Fibroblast of pulmonary artery (primary cell): ENCODE results near the gene METTL26.

Source experiments
- DNase-seq: peaks from one replicate; pipeline ENCODE4 v3.0.0-alpha.2; 2010; ENCODE audit warnings: low read depth
- H3K4me3 ChIP-seq: replicated peaks from 2 replicates; pipeline ENCODE4 v1.5.1; 2011; ENCODE audit warnings: low read depth, mild to moderate bottlenecking, control low read depth, low read length, moderate library complexity
- CTCF ChIP-seq: IDR thresholded peaks from 2 replicates; pipeline ENCODE4 v1.5.1; 2011; ENCODE audit warnings: mild to moderate bottlenecking, control low read depth, low read length, inconsistent platforms; ENCODE audit errors: missing control alignments

Gene METTL26

GRCh38 chr16:637081-638018 is 1.2 kb upstream of the METTL26 start:
- peak; percentile 89 for DNase-seq
- H3K4me3 ChIP-seq: peak overlapping the region; percentile 74
- no peak for TF ChIP-seq CTCF

- peak overlapping the region; percentile 74 for H3K4me3 ChIP-seq
- no peak for TF ChIP-seq CTCF
- DNase-seq: no peak
These were observed 416 bp downstream of the METTL26 start for GRCh38 chr16:635573-636205.

- TF ChIP-seq CTCF: no peak
- peak overlapping the region; percentile 74 for H3K4me3 ChIP-seq
- DNase-seq: no peak
These were observed 1.1 kb downstream of the METTL26 start for GRCh38 chr16:634996-635395.

GRCh38 chr16:634051-634670 is 1.9 kb downstream of the METTL26 start:
- no peak overlapping the region for H3K4me3 ChIP-seq
- no peak for DNase-seq
- TF ChIP-seq CTCF: no peak

- H3K4me3 ChIP-seq: no peak overlapping the region
- DNase-seq: no peak
- no peak for TF ChIP-seq CTCF
These were observed 2.6 kb downstream of the METTL26 start for GRCh38 chr16:633336-634050.

- TF ChIP-seq CTCF: no peak
- H3K4me3 ChIP-seq: no peak overlapping the region
- no peak for DNase-seq
These were observed 3.4 kb downstream of the METTL26 start for GRCh38 chr16:632486-633335.
